Measurements from ENCODE around the gene ZNF70. TPM values are rescaled to one million over a fixed set of nuclear protein-coding genes. Genes with fewer than 3 reads are reported as not detected.

Gene ZNF70
- total and polyA plus RNA-seq, 9 of the 15 experiments (the other 6 are each of a cell fraction or from before 2014, with no cell fraction given), result 0.14 to 3.3 (median 1.4) TPM

DNA sequence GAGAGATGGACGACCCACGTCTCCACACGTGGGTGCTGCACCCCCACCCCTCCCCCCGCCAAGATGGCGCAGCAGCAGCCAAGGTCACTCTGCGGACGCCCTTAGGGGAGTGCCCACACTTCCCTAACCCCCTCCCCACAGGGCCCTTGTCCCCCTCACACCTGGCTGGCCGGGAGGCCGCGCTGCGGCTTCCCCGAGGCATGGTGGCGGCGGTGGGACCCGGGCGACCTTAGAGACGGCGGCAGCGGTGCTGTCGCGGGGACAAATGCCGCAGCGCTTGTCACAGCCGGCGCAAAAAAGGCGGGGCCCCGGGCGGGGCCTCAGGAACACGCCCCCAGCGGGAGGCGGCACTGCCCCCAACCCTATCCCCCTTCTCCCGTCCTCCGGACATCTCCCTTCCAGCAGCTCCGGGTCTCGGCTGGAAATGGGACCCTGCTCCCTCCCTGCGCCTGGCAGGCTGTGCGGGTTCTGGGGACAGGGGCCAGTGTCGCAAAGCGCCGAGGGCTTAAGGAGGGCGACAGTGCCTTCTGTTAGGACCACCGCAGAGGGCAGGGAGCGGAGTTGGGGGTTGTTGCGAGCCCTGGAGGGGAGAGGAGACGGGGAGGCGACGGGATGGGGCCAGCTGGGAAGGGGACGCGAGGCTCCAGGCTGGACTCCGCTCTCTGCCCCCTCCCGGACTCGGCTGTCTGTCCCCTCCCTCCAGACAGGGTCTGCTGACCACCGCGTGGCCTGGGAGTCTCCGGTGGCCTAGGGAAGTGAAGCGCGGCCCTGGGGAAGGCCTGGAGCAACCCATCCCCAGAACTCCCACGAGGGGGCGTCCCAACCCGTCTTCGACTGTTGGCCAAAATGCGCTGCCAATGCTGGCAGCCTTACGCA is 17.0 kb upstream of the ZNF70 start, which contains the start of gene CHCHD10 (continued):
- TF ChIP-seq, protein P1, sequence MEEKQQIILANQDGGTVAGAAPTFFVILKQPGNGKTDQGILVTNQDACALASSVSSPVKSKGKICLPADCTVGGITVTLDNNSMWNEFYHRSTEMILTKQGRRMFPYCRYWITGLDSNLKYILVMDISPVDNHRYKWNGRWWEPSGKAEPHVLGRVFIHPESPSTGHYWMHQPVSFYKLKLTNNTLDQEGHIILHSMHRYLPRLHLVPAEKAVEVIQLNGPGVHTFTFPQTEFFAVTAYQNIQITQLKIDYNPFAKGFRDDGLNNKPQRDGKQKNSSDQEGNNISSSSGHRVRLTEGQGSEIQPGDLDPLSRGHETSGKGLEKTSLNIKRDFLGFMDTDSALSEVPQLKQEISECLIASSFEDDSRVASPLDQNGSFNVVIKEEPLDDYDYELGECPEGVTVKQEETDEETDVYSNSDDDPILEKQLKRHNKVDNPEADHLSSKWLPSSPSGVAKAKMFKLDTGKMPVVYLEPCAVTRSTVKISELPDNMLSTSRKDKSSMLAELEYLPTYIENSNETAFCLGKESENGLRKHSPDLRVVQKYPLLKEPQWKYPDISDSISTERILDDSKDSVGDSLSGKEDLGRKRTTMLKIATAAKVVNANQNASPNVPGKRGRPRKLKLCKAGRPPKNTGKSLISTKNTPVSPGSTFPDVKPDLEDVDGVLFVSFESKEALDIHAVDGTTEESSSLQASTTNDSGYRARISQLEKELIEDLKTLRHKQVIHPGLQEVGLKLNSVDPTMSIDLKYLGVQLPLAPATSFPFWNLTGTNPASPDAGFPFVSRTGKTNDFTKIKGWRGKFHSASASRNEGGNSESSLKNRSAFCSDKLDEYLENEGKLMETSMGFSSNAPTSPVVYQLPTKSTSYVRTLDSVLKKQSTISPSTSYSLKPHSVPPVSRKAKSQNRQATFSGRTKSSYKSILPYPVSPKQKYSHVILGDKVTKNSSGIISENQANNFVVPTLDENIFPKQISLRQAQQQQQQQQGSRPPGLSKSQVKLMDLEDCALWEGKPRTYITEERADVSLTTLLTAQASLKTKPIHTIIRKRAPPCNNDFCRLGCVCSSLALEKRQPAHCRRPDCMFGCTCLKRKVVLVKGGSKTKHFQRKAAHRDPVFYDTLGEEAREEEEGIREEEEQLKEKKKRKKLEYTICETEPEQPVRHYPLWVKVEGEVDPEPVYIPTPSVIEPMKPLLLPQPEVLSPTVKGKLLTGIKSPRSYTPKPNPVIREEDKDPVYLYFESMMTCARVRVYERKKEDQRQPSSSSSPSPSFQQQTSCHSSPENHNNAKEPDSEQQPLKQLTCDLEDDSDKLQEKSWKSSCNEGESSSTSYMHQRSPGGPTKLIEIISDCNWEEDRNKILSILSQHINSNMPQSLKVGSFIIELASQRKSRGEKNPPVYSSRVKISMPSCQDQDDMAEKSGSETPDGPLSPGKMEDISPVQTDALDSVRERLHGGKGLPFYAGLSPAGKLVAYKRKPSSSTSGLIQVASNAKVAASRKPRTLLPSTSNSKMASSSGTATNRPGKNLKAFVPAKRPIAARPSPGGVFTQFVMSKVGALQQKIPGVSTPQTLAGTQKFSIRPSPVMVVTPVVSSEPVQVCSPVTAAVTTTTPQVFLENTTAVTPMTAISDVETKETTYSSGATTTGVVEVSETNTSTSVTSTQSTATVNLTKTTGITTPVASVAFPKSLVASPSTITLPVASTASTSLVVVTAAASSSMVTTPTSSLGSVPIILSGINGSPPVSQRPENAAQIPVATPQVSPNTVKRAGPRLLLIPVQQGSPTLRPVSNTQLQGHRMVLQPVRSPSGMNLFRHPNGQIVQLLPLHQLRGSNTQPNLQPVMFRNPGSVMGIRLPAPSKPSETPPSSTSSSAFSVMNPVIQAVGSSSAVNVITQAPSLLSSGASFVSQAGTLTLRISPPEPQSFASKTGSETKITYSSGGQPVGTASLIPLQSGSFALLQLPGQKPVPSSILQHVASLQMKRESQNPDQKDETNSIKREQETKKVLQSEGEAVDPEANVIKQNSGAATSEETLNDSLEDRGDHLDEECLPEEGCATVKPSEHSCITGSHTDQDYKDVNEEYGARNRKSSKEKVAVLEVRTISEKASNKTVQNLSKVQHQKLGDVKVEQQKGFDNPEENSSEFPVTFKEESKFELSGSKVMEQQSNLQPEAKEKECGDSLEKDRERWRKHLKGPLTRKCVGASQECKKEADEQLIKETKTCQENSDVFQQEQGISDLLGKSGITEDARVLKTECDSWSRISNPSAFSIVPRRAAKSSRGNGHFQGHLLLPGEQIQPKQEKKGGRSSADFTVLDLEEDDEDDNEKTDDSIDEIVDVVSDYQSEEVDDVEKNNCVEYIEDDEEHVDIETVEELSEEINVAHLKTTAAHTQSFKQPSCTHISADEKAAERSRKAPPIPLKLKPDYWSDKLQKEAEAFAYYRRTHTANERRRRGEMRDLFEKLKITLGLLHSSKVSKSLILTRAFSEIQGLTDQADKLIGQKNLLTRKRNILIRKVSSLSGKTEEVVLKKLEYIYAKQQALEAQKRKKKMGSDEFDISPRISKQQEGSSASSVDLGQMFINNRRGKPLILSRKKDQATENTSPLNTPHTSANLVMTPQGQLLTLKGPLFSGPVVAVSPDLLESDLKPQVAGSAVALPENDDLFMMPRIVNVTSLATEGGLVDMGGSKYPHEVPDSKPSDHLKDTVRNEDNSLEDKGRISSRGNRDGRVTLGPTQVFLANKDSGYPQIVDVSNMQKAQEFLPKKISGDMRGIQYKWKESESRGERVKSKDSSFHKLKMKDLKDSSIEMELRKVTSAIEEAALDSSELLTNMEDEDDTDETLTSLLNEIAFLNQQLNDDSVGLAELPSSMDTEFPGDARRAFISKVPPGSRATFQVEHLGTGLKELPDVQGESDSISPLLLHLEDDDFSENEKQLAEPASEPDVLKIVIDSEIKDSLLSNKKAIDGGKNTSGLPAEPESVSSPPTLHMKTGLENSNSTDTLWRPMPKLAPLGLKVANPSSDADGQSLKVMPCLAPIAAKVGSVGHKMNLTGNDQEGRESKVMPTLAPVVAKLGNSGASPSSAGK (IDR thresholded peaks at IDR 0.05), result peak; percentile 78
- TF ChIP-seq, protein P2, sequence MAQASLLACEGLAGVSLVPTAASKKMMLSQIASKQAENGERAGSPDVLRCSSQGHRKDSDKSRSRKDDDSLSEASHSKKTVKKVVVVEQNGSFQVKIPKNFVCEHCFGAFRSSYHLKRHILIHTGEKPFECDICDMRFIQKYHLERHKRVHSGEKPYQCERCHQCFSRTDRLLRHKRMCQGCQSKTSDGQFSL (CRISPR knock-in tag; IDR thresholded peaks at IDR 0.05), result no peak
- TF ChIP-seq, protein P2 (tag; IDR thresholded peaks at IDR 0.05), result peak in 1 of 2 experiments; percentile 80; a peak in 2 of 4 replicates
- TF ChIP-seq ZNF253 (CRISPR knock-in tag; conservative IDR thresholded peaks at IDR 0.05) (no peak), MTA1 (IDR thresholded peaks at IDR 0.05; ENCODE audit: borderline replicate concordance) (0 out of 2 replicates have a peak, but pooled peaks have one; percentile 31), KDM5B (IDR thresholded peaks at IDR 0.05; ENCODE audit: insufficient replicate concordance, low read depth, low read length) (peak; percentile 64), HDAC2 (IDR thresholded peaks at IDR 0.05) (peak; percentile 67; the same call in 1 of the 2 replicates), KAT7 (CRISPR knock-in tag; IDR thresholded peaks at IDR 0.05; ENCODE audit: borderline replicate concordance) (0 out of 2 replicates have a peak, but pooled peaks have one; percentile 31), ZNF239 (CRISPR knock-in tag; IDR thresholded peaks at IDR 0.05) (peak; percentile 64; the same call in 1 of the 2 replicates), SMAD3 (CRISPR knock-in tag; conservative IDR thresholded peaks at IDR 0.05) (peak; percentile 75)
- TF ChIP-seq, protein P3, sequence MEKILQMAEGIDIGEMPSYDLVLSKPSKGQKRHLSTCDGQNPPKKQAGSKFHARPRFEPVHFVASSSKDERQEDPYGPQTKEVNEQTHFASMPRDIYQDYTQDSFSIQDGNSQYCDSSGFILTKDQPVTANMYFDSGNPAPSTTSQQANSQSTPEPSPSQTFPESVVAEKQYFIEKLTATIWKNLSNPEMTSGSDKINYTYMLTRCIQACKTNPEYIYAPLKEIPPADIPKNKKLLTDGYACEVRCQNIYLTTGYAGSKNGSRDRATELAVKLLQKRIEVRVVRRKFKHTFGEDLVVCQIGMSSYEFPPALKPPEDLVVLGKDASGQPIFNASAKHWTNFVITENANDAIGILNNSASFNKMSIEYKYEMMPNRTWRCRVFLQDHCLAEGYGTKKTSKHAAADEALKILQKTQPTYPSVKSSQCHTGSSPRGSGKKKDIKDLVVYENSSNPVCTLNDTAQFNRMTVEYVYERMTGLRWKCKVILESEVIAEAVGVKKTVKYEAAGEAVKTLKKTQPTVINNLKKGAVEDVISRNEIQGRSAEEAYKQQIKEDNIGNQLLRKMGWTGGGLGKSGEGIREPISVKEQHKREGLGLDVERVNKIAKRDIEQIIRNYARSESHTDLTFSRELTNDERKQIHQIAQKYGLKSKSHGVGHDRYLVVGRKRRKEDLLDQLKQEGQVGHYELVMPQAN (IDR thresholded peaks at IDR 0.05; ENCODE audit: borderline replicate concordance), result peak; percentile 39; the same call in 1 of the 2 replicates

Data from K562 (cell line).